ENCODE results near the gene OPCML. TPM values are rescaled to one million over a fixed set of nuclear protein-coding genes. Genes with fewer than 3 reads are reported as not detected.
A peak's percentile ranks its signal among the peaks of the same experiment; 100 is the strongest.

The OPCML gene
- total RNA-seq, 1 donor from 2014 or later: 4.6 TPM

DNA sequence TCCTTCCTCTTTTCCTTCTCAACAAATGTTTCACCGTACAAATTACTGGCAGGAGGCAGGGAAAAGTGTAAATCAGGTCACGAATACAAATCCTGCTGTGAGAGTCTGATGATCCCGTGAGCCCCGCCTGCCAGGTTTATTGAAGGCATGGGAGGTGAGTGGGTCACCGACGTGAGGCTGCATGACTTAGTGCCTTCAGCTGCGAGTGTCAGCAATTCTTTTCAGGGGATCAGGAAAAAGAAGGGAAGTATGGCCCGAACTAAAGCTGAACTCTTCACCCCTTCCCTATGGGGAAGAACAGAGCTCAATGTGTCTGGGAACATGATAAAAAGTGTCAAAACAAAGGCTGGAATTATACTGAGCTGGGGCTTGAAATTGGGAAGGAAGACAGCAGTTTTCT lies 166.2 kb downstream of the OPCML start:
- H3K4me3 Mint-ChIP-seq: peak overlapping the region; percentile 17
- H3K27me3 Mint-ChIP-seq: peaks cover 17% of the 10 kb centered on the region
- peaks cover 12% of the 10 kb centered on the region for H3K4me1 Mint-ChIP-seq (ENCODE audit: unreplicated experiment)
- TF ChIP-seq CTCF (conservative IDR thresholded peaks at IDR 0.05): no peak
- H3K27ac Mint-ChIP-seq: no peak overlapping the region
- no peaks in the 10 kb centered on the region for H3K9me3 Mint-ChIP-seq
- no peak for DNase-seq (ENCODE audit: extremely low spot score, unreplicated experiment)
- H3K36me3 Mint-ChIP-seq: no peaks in the 10 kb centered on the region

DNA sequence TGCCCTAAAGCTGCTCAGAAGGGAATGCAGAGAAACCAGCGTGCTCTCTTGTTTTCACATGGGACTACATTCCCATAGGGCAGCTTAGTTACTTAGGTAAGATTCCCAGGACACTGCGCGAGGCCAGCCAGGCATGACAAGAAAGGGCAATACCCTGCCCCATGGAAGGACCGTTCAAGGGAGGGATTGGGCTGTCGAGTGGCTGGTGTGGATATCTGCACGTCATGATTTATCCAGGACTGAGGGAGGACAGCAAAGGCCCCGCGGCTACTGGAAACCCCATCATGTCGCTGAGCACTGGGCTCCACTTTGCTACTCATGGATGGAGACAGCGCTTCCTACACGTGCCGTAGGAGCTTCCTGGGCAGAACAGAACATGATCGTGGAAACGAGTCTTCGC lies 169.4 kb downstream of the OPCML start:
- Mint-ChIP-seq H3K4me3 (no peak overlapping the region), H3K27me3 (peaks cover 17% of the 10 kb centered on the region), H3K4me1 (ENCODE audit: unreplicated experiment) (peaks cover 12% of the 10 kb centered on the region), H3K36me3 (no peaks in the 10 kb centered on the region), H3K9me3 (no peaks in the 10 kb centered on the region), H3K27ac (no peak overlapping the region)
- DNase-seq (ENCODE audit: extremely low spot score, unreplicated experiment): no peak
- no peak for TF ChIP-seq CTCF (conservative IDR thresholded peaks at IDR 0.05)

- TF ChIP-seq CTCF (conservative IDR thresholded peaks at IDR 0.05): no peak
- no peak overlapping the region for H3K27ac Mint-ChIP-seq
- peaks cover 22% of the 10 kb centered on the region for H3K27me3 Mint-ChIP-seq
- peaks cover 9% of the 10 kb centered on the region for H3K4me1 Mint-ChIP-seq (ENCODE audit: unreplicated experiment)
- H3K9me3 Mint-ChIP-seq: no peaks in the 10 kb centered on the region
- DNase-seq (ENCODE audit: extremely low spot score, unreplicated experiment): no peak
- H3K36me3 Mint-ChIP-seq: no peaks in the 10 kb centered on the region
- H3K4me3 Mint-ChIP-seq: no peak overlapping the region
Observed at GRCh38 chr11:133362156-133362555, 170.1 kb downstream of the OPCML start.

DNA sequence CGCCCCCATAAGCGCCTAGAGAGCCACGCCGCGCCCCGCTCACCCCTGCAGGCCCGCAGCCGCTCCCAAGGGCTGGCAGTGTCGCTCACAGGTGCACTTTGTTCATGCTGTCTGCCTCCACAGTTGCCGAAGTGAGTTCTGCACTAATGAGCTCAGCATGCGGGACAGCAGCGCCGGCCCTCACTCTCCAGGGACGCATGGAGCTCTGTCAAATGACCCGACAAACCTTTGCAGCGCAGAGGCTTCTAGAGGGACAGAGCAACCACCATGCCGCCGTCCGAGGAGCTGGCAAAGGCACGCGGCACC lies 170.7 kb downstream of the OPCML start:
- Mint-ChIP-seq H3K4me3 (no peak overlapping the region), H3K9me3 (no peaks in the 10 kb centered on the region), H3K36me3 (no peaks in the 10 kb centered on the region), H3K27ac (no peak overlapping the region), H3K27me3 (peaks cover 25% of the 10 kb centered on the region), H3K4me1 (ENCODE audit: unreplicated experiment) (peaks cover 7% of the 10 kb centered on the region)
- no peak for DNase-seq (ENCODE audit: extremely low spot score, unreplicated experiment)
- TF ChIP-seq CTCF (conservative IDR thresholded peaks at IDR 0.05): no peak

DNA sequence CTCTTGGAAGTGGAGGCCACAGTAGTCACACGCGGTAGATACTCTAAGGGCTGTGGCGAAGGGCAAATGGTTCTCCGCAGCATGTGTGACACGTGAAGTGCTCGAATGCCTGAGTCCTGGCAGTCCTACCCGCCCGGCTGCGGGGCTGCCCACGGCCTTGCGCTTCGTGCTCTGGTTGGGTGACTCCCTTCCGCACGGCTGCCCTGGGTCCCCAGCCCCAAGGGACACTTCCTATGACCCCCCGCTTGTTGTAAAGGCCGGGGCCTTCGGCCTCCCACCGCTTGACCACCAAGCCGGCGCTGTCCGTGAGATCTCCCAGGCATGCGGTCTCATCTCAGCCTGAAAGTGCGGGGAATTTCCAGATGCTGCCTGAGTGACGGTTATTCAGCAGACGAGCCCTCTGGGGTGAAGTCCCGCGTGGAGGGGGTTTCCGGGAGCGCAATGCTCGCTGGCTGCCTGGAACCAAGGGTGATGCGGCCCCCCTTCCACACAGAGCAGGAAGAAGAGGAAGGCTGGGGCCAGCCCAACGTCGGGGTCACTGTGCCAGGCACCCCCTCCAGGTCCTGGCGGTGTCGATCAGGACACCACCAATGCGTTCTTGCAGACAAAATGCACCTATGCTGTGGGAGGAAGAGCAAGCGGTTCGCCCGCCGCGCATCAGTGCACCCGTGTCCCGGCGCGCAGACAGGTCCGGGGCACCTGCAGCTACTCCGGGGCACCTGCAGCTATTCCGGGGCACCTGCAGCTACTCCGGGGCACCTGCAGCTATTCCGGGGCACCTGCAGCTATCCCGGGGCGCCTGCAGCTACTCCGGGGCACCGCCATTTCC lies 171.2 kb downstream of the OPCML start:
- Mint-ChIP-seq H3K27ac (no peak overlapping the region), H3K9me3 (no peaks in the 10 kb centered on the region), H3K4me1 (ENCODE audit: unreplicated experiment) (peaks cover 2% of the 10 kb centered on the region), H3K27me3 (peaks cover 24% of the 10 kb centered on the region), H3K36me3 (no peaks in the 10 kb centered on the region), H3K4me3 (no peak overlapping the region)
- no peak for DNase-seq (ENCODE audit: extremely low spot score, unreplicated experiment)
- no peak for TF ChIP-seq CTCF (conservative IDR thresholded peaks at IDR 0.05)

Data from type B pancreatic cell (in vitro differentiated cells).